Measurements from ENCODE around the gene WDFY4. TPM values are rescaled to one million over a fixed set of nuclear protein-coding genes. Genes with fewer than 3 reads are reported as not detected.

WDFY4 gene
- total RNA-seq, 4 donors from 2014 or later: 5.0 to 16.5 (median 8.8) TPM

- Histone ChIP-seq H3K4me1 (no peaks in the 10 kb centered on the region), H3K36me3 (no peaks in the 10 kb centered on the region), H3K27me3 (no peaks in the 10 kb centered on the region), H3K9me3 (no peaks in the 10 kb centered on the region), H3K27ac (no peak overlapping the region), H3K4me3 (no peak overlapping the region)
- 80 to 84% methylated on average over 4 of the region's 4 CpGs for WGBS, 2 donors
- TF ChIP-seq, protein P1, sequence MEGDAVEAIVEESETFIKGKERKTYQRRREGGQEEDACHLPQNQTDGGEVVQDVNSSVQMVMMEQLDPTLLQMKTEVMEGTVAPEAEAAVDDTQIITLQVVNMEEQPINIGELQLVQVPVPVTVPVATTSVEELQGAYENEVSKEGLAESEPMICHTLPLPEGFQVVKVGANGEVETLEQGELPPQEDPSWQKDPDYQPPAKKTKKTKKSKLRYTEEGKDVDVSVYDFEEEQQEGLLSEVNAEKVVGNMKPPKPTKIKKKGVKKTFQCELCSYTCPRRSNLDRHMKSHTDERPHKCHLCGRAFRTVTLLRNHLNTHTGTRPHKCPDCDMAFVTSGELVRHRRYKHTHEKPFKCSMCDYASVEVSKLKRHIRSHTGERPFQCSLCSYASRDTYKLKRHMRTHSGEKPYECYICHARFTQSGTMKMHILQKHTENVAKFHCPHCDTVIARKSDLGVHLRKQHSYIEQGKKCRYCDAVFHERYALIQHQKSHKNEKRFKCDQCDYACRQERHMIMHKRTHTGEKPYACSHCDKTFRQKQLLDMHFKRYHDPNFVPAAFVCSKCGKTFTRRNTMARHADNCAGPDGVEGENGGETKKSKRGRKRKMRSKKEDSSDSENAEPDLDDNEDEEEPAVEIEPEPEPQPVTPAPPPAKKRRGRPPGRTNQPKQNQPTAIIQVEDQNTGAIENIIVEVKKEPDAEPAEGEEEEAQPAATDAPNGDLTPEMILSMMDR (IDR thresholded peaks at IDR 0.05): no peak
- TF ChIP-seq POLR2A (IDR thresholded peaks at IDR 0.05) (no peak), EP300 (IDR thresholded peaks at IDR 0.05) (no peak)
- DNase-seq (ENCODE audit: low spot score in 2 of 2): no peak
Observed at GRCh38 chr10:48773580-48773979, 88.9 kb downstream of the WDFY4 start.

GRCh38 chr10:48774416-48775205 lies 89.9 kb downstream of the WDFY4 start:
- Histone ChIP-seq H3K27me3 (no peaks in the 10 kb centered on the region), H3K4me1 (no peaks in the 10 kb centered on the region), H3K36me3 (no peaks in the 10 kb centered on the region), H3K9me3 (no peaks in the 10 kb centered on the region), H3K4me3 (no peak overlapping the region), H3K27ac (no peak overlapping the region)
- DNase-seq (ENCODE audit: low spot score in 2 of 2): no peak
- 78 to 84% methylated on average over 11 to 12 of the region's 12 CpGs for WGBS, 2 donors
- TF ChIP-seq, protein P1 (IDR thresholded peaks at IDR 0.05): no peak
- no peak for TF ChIP-seq POLR2A (IDR thresholded peaks at IDR 0.05)
- TF ChIP-seq EP300 (IDR thresholded peaks at IDR 0.05): no peak

- no peaks in the 10 kb centered on the region for H3K9me3 ChIP-seq
- no peak for DNase-seq (ENCODE audit: low spot score in 2 of 2)
- no peak for TF ChIP-seq EP300 (IDR thresholded peaks at IDR 0.05)
- TF ChIP-seq POLR2A (IDR thresholded peaks at IDR 0.05): no peak
- TF ChIP-seq, protein P1 (IDR thresholded peaks at IDR 0.05): no peak
- H3K27ac ChIP-seq: no peak overlapping the region
- H3K27me3 ChIP-seq: no peaks in the 10 kb centered on the region
- no peaks in the 10 kb centered on the region for H3K4me1 ChIP-seq
- WGBS, 2 donors: 92% methylated on average over 4 of the region's 4 CpGs
- H3K4me3 ChIP-seq: no peak overlapping the region
- H3K36me3 ChIP-seq: no peaks in the 10 kb centered on the region
Observed at GRCh38 chr10:48775206-48775517, 90.5 kb downstream of the WDFY4 start.

- Histone ChIP-seq H3K27ac (no peak overlapping the region), H3K36me3 (no peaks in the 10 kb centered on the region), H3K27me3 (no peaks in the 10 kb centered on the region), H3K4me3 (no peak overlapping the region), H3K4me1 (no peaks in the 10 kb centered on the region), H3K9me3 (no peaks in the 10 kb centered on the region)
- WGBS, 2 donors: 77 to 83% methylated on average over 5 of the region's 5 CpGs
- TF ChIP-seq, protein P1 (IDR thresholded peaks at IDR 0.05): no peak
- TF ChIP-seq EP300 (IDR thresholded peaks at IDR 0.05) (no peak), POLR2A (IDR thresholded peaks at IDR 0.05) (no peak)
- DNase-seq (ENCODE audit: low spot score in 2 of 2): no peak
Observed at GRCh38 chr10:48776005-48776522, 91.4 kb downstream of the WDFY4 start.

- no peak overlapping the region for H3K4me3 ChIP-seq
- no peaks in the 10 kb centered on the region for H3K9me3 ChIP-seq
- no peaks in the 10 kb centered on the region for H3K36me3 ChIP-seq
- H3K27ac ChIP-seq: no peak overlapping the region
- no peaks in the 10 kb centered on the region for H3K27me3 ChIP-seq
- H3K4me1 ChIP-seq: no peaks in the 10 kb centered on the region
- DNase-seq (ENCODE audit: low spot score in 2 of 2): no peak
- TF ChIP-seq EP300 (IDR thresholded peaks at IDR 0.05) (no peak), POLR2A (IDR thresholded peaks at IDR 0.05) (no peak)
- TF ChIP-seq, protein P1 (IDR thresholded peaks at IDR 0.05): no peak
- 62 to 65% methylated on average over 9 of the region's 9 CpGs for WGBS, 2 donors
Observed at GRCh38 chr10:48776528-48776927, 91.9 kb downstream of the WDFY4 start.
